HL-60 (cell line): ENCODE results near the gene RBM15.

ENCODE experiments used
- CTCF ChIP-seq: IDR thresholded peaks from one replicate; pipeline ENCODE4 v1.5.1; 2011; ENCODE audit warnings: low read length, control low read depth, inconsistent platforms; ENCODE audit not compliant: insufficient read depth
- GABPA ChIP-seq: IDR thresholded peaks from 2 replicates; pipeline ENCODE4 v1.6.1; 2012; ENCODE audit warnings: low read depth

GRCh38 chr1:110343249-110343648 is 4.1 kb downstream of the RBM15 start:
- no peak for TF ChIP-seq GABPA
- TF ChIP-seq CTCF = no peak
